M059J (cell line): ENCODE measurements around the gene FLT1. TPM values are rescaled to one million over a fixed set of nuclear protein-coding genes. Genes with fewer than 3 reads are reported as not detected.

Experiments
- DNase-seq: peaks from one replicate; pipeline ENCODE4 v3.0.0-alpha.2; 2012; ENCODE audit warnings: low read depth
- total RNA-seq: library from RNA; depleted of rRNA; stranded (reverse); fragments of >200 nt; shearing (Covaris generic); gene quantifications from 2 replicates; pipeline ENCODE4 v1.2.3, GENCODE V29; 2014

Gene FLT1
- total RNA-seq, 1 experiment from 2014 or later: 3.5 TPM

DNA sequence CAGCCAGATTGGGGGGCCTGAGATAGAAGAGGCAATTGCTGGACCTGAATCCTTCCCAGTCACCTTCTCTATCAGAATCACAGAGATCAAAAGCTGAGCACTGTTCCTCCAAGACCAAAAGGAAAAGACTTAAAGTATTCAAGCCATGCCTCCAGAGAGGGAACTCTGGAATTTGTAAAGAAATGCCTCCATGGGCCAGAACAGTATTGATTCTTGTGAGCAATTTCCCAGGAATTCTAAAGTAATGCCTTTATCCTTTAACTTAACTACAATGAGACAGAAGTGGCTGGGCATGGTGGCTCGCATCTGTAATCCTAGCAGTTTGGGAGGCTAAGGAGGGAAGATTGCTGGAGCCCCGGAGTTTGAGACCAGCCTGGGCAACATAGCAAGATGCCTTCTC is 148.8 kb downstream of the FLT1 start:
- no peak for DNase-seq

DNA sequence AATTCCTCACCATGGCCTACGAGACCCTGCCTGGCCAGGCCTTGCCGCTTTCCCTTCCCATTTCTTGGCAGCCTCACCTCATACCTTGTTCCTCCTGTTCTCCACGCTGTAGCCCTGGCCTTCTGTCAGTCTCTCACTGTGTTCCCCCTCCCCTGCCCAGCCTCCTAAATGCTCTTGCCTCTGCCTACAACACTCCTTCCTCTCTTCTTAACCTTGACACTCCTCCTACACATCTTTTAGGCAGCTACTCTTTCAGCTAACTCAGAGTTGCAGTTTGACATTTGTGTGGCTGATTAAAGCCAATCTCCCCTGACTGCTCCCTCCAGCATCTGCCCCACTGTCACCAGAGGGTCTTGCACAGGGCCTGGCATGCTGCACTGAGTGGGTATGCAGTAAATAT is 150.8 kb downstream of the FLT1 start:
- no peak for DNase-seq

DNA sequence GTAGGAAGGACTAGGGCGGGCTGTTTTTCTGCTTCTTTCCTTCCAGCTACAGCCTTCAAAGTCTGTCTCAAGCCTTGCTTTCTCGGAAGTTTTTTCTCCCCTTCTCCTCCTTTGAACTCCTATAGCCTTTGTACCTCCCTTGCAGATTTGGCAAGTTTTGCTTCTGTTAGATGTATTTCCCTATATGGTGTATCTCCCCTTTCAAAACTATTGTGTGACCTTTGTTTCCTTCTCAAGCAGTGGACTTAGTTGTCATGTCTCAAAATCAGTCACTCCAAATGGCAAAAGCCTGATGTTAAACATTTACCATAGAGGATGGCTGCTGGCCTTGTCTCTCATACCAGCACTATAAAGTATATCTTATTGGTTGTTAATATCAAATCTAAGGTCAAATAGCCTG is 152.7 kb downstream of the FLT1 start:
- DNase-seq: no peak

DNA sequence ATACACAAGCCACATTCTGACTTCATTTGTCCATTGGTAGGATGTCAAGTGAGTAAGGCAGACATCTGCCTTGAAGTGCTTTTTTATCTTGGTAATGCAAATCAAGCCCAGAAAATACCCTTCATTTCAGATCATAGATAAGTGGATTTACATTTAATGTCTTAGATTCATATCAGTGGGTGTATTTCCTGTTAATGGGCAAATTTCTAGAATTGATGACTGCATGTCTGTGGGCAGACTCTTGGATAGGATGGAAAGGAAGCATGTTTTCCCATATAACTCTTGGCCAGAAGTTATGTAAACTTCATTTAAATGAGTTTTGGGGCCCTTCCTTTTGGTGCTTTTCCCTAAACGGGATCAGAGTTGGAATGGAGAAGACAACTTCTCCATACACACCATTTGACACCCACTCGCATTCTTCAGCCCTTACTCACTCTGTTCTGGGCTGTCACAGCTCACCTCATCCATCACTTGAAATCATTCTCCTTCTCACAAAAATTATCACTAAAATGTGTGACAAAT is 154.6 kb downstream of the FLT1 start:
- peak; percentile 80 for DNase-seq

DNA sequence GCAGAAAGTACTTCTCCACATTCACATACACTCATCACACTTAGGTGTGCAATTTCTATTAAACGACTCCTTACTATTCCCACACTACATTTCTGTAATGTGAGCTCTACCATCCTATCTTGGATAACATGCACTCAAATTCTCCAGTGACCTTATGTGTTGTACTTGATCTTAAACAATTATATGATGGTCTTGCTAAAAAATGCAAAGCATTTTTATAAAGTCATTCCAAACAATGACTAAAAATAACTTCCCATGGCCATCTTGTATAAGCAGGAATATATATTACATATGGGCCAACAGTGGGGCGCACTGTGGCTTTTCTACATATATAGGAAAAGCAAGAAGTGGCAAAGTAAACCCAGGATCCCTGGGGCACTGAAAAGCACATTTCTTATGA is 155.5 kb downstream of the FLT1 start:
- DNase-seq: peak; percentile 36

DNA sequence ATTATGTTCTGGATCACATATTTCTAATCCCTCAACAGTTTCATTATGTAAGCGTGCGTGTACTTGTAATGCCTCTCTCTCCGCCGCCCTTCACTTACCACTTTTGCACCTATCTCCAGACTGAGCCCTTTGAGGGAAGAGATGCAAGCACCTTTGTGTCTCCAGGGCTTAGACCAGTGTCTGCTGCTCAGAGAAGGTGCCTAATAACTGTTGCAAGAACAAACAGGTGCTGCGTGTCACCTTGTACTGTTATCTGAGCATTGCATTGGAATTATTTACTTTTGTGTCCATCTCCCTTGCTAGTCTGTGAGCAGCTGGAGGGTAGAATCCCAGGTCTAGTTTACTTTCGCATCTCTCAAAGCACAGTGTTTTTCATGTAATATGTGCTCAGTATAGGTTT is 156.2 kb downstream of the FLT1 start:
- no peak for DNase-seq

DNA sequence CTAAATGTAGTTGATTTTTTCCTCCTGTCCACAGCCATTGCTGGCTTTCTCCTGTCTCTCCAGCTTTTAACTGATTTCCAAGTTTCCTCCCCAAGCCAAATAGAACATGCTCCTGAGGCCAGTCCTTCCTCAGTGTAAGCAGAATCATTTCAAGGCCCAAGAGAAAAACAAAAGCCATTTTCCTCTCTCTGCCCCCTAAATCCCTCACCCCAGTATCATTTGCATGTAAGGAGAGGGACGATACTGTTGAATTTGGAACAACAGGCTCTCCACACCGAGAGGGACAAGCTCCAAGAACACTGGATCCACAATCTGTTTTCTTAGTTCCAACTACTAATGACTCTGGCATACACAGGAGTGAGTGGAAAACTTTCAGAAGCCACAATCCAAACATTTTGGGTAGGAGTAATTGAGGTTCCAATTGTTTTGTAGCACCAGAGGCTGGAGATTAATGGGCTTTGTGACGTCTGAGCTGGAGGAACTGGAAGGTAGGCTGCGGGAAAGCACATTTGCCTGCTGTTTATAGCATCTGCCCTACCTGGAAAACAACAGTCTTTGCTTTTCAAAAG is 156.8 kb downstream of the FLT1 start:
- DNase-seq: peak; percentile 78

DNA sequence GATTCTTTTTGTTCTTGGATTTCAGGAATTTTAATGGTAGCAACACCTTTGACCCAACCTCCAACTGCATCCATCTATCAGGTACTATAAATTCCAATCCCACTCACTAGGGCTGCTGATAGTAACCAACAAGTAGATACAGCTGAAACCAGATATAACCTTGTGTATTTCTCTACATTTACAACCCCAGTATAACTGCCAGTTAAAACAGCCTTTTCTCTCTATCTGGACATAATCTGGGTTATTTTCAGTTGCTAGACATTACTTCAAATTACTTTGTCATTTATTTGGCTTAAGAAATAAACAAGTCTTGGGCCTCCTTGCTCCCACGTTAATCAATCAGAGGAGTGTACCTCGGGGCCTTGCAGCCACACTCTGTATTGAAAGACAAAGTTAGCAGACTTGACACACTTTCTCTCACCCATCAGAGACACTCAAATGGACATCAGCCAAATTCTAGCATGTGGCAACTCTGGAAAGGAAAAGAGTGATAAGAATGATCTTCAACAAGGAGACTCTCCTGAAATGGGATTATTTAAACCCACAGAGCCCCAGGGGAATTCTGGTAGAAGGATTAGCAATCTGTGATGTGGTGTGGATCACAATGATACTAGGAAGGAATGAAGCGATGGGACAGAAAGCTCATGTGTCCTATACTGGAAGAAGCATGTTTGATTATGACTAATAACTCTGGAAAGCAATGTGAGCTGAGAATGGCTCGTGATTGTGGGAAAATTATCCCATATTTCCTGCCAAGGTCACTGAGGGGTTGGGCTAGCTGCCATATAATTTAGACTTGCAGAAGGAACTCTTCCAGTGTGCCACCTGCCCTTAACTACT is 157.5 kb downstream of the FLT1 start:
- DNase-seq: peak; percentile 82

DNA sequence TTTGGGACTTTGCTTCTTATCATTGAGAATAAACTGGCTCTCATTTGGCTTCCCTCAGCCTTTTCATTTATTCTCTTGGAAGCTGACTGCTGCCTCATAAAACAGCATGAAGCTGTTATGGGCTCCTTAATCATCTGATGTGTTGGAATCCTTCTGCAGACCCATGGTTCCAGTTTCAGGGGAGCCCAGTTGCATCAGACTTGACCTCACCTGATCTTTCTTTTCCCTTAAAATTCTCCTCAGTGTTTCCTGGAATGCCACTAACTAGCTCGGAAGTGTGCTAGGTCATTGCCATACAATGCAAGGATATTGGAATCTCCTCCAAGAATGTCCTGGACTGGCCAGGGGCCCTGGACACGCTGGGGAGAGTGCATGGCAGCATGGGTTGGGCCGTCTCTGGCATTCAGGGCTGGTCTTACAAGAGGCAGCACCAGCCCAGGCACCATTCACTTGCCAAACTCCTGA is 158.7 kb downstream of the FLT1 start:
- no peak for DNase-seq

DNA sequence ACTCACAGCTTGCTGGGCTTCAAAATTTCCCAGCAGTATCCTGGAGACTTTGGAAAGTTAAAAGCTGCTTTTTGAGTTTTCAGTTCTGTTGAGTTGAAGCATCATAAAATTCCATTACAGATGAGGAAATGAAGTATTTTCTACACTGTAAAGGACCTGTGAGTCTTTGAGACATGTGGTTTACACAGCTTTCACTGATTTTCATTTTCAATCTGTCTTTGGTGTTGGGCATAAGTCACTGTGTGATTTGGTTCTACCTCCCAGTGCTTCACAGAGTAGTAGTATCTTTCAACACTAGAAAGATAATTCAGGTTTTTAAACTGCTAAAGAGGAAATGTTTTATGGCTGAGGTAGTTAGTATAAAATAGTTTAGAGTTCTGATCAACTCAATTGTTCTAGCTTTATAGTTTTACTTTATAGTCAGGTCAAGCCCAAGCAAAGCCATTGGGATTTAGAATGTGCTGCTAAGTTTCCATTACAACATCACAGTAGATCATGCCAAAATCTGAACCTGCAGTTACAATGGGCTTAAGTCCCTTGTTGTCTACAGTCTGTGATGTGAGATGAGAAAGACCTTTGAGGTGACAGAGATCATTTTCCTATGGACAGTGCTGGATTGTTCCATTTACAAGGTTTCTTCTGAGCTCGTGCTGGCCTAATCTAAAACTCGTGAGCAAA is 161.6 kb downstream of the FLT1 start:
- no peak for DNase-seq

DNA sequence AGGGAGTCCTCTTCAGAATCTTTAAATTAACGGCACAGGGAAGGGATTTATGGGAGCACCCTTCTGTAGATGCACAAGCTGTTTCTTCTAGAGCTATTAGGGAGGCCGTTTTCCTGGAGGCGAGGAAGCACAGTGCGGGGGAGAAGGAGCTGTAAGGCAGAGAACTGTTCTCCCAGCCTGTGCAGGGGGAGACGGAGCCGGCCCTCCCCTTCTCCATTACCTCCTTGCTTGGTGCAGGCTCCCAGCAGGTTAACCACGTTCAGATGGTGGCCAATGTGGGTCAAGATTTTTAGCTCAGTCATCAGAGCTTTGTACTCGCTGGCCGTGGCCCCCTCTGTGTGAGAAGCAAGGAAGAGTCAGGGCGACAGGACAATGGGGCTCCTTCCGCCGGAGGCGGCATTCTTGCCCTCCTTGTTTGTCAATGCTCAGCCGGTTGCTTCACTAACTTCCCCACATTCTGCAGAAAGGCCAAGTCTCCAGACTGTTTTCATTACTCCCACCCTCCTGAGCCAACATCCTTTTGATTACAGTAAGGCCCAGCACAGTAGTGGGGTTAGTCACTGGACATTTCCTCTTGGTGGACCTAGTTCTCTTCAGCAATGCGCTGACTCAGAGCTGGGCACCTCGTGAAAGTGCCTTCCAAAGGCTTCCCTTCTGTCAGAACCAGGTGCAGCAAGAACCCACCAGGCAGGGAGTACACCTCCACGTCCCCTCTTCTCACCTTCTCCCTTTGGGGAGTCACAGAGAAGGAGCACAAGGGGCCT is 165.4 kb downstream of the FLT1 start:
- peak; percentile 70 for DNase-seq

DNA sequence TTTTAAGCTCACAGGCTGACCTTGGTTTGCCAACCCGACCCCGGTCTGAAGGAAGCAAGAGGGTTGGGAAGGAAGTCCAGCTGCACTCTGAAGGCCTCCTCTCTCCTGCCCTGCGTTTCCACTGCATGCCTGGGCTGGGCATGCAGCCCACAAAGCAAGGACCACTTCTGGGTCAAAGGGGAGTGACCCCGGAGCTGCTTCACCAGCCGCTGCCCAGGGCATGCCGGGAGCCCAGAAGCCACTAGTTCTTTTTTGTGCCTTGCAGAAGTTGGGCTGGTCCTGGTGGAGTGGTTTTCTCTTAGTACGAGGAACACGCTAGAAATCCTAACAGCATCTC is 166.7 kb downstream of the FLT1 start:
- DNase-seq: no peak

DNA sequence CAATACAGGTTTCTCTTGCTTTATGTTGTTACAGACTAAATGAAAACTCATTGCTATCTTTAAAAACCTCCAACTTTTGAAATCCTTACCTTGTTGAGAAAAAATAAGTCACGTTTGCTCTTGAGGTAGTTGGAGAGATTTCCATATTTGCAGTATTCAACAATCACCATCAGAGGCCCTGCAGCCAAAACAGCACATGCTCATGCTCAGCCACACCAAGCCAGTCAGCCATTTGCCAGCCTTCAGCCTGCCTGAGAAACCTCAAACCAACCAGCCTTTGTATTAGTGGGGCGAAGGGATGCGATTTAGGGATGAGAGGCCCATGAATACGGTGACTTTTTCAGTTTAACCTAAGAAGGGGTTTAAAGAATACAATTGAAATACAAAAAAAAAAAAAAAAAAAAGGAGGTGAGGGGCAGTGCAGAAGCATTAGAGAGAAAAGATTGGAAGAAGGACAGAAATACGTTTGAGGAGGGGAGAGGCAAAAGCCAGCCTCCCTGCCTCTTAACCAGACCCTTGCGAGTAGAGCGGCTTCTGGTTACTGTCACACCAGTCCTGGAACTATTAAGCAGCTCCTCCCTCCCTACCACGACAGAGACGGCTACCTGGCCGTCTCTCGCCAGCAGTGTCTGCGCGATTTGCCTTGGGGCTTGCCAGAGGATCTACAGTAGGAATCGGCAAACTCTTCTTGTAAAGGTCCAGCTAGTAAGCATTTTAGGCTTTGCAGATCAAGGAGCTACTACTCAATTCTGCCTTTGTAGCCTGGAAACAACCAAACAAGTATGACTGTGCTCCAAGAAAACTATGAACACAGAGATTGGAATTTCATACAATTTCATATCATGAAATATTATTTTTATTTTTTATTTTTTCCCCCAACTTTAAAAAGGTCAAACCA is 167.3 kb downstream of the FLT1 start:
- no peak for DNase-seq

DNA sequence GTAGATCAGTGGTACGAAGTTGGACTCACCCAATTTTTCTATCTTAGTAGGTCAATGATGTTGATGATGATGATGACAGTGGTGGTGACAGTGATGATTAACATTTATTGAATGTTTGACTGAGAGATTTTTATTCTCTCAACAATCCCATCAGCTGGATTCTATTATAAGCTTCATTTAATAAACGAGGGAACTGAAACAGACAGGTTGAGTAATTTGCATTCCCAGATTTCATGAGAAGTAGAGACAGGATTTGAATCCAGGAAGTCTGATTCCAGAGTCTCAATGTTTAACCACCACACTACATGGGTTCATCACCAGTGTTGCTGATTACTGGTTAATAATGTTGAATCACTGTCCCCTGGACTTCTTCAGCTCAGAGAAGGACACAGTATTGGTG is 168.9 kb downstream of the FLT1 start:
- no peak for DNase-seq

DNA sequence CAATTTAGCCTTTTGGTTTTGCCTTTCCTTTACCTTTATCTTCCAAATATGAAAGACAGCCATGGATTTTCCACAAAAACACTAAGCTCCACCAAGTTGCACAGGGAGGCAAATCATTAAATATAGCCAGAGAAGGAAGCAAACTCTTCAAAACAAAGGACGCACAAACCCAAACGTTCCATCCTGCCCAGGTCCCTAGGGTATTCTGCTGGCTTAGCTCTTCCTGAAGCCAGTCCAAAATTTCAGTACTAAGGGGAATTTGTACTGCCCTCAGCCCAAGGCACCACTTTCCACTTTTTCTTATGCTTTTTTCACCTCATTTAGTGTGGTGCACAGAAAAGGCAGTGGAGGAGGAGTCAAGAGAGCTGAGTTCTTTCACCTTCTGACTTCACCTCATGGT is 169.9 kb downstream of the FLT1 start:
- no peak for DNase-seq

DNA sequence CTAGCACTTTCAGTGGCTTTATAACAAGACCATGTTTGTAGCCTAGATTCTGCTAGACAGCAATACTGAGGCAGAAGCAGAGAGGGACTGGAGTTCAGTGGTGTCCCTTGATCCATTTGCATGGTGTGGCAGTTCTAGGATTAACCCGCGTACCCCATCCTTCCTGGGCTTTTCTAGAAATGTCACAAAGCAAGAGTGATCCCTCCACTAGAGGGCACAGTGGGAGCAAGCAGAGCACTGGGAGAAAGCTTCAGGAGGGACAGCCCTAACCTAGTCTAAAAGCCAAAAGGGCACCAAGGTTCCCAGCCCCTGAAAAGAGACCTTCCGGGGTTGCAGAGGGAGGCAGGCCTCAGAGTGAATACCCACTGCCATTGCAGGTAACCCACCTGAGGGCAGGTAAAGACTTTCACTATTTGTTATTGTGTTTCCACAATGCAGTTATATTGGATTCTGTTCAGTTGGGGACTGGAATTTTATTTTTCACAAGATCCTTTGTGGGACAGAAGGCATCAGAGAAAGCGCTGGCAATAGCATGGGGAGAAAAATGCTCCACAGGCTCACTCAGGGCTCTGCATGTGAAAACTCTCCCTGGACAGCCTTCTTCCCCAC is 170.6 kb downstream of the FLT1 start:
- peak; percentile 68 for DNase-seq

DNA sequence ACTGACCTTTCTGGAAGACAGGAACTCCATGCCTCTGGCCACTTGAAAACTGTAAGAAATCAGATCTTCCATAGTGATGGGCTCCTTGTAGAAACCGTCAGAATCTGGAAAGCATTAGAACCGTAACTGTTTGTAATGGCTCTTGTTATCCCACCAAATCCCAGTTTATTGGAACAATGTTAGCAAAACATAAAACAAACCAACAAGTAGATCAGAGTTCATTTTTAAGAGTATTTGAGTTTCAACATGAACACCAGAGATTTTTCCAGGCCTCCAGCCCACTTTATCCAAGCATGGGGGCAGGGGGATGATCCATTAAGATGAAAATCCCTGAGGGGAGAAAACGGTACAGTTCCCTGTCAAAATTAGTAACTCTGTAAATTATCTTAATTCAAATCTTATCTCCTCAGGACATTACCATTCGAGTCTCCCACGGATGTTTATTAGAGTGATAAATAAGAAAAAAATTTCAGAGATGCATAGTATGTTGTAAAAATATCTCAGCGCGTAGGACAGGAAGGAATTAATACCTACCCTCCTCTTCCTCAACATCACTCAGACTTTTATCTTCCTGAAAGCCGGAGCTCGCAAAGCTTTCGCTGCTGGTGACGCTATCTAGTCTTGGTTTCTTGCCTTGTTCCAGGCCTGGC is 172.5 kb downstream of the FLT1 start:
- DNase-seq: peak; percentile 73

DNA sequence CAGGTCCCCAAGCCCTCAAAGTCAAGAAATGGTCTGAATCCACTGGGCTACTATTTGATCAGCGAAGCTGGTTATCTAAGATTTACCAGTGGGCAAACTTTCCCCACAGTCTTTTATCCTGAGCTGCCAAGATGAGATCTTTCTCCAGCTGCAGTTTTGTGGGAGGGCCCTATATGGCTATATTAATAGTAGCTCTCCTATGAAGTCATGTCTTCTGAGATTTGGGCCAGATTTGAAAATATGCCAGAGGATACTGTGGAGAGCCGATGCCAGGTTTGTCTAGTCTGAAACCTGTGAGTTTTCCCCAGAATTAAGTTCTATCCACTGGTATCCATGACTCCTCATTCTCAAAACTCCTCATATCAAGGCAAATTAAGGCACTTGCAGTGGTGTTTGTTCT is 173.2 kb downstream of the FLT1 start:
- peak; percentile 33 for DNase-seq

DNA sequence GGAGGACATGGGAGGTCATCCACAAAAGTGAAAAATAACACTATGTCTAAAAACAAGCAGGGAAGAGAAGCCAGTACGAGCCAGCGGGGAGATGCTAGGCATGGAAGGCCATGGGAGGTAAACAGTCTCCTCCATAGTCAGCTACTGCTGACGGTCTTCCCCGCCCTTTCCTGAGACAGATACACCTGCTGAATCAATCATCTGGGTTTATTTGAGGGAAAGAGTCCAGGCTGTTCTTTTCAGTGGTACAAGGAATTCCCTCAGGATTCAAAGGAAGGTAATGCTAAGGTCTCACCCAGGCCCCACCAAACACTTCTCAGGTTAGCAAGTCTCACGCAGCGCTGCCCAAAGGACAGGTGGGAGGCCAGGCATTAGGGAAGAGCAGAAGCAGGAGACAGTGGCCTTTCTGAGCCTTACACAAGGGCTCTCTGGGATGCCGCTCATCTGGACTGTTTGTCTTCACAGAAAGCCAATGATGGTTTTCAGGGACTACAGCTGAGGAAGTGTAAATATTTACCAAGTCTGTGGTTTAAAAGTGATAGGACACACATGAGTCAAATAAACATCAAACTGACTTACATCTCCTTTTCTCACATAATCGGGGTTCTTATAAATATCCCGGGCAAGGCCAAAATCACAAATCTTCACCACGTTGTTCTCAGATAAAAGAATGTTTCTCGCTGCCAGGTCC is 173.9 kb downstream of the FLT1 start:
- DNase-seq: peak; percentile 62
